Midbrain (tissue), 1 donor: ENCODE data around the gene ZNF665.
A peak's percentile ranks its signal among the peaks of the same experiment; 100 is the strongest.
"Not testable (repeated sequence)": the region's sequence is repeated elsewhere in the genome, so short reads cannot be mapped to it uniquely, and the experiment has no call there.

Source experiments
- DNase-seq: peaks from one replicate; lab custom pipeline; 2025; lab: John Stamatoyannopoulos, UW

ZNF665 gene

GRCh38 chr19:53157626-53158025 is 35.5 kb downstream of the ZNF665 start:
- no peak for DNase-seq

GRCh38 chr19:53156850-53157249 is 36.3 kb downstream of the ZNF665 start:
- DNase-seq: no peak

- DNase-seq: no peak
Observed at GRCh38 chr19:53147645-53148044, 45.5 kb downstream of the ZNF665 start.

- no peak for DNase-seq
Observed at GRCh38 chr19:53140351-53140750, 52.8 kb downstream of the ZNF665 start.

- DNase-seq: no peak
Observed at GRCh38 chr19:53136432-53136831, 56.7 kb downstream of the ZNF665 start.

GRCh38 chr19:53132141-53132991 is 60.8 kb downstream of the ZNF665 start, which contains the start of gene ZNF415:
ZNF415 (minus strand) TSS chr19:53132910; CDS start chr19:53122676, 10,234 bp downstream.
- DNase-seq: peak; percentile 90

- peak; percentile 19 for DNase-seq
Observed at GRCh38 chr19:53131727-53132126, 61.4 kb downstream of the ZNF665 start.

GRCh38 chr19:53131085-53131590 is 62.0 kb downstream of the ZNF665 start:
- DNase-seq: no peak

- no peak for DNase-seq
Observed at GRCh38 chr19:53130506-53130905, 62.7 kb downstream of the ZNF665 start.

- not testable (repeated sequence) for DNase-seq
Observed at GRCh38 chr19:53126733-53127526, 66.2 kb downstream of the ZNF665 start.

GRCh38 chr19:53123400-53123799 is 69.8 kb downstream of the ZNF665 start:
- no peak for DNase-seq
